PC-3 (cell line): ENCODE data around the gene ZNF236.

Experiments used
- EZH2 ChIP-seq: fragments of 300-600 bp; sonication (generic); IDR thresholded peaks from one replicate; pipeline ENCODE4 v1.6.1; 2017; ENCODE audit warnings: antibody characterized with exemption, mild to moderate bottlenecking, low read length; ENCODE audit not compliant: unreplicated experiment
- EZH2phosphoT487 ChIP-seq: fragments of 300-600 bp; sonication (generic); IDR thresholded peaks from 2 replicates; pipeline ENCODE4 v1.6.1; 2018; ENCODE audit warnings: mild to moderate bottlenecking, antibody characterized with exemption, low read length, borderline replicate concordance
- TF ChIP-seq, protein P1 (sequence below): fragments of 300-600 bp; sonication (generic); conservative IDR thresholded peaks from 2 replicates; pipeline ENCODE4 v1.5.1; 2017; ENCODE audit warnings: antibody characterized with exemption, low read depth, mild to moderate bottlenecking, low read length

GRCh38 chr18:76808561-76808960 lies 13.8 kb upstream of the ZNF236 start:
- TF ChIP-seq EZH2 (no peak), EZH2phosphoT487 (no peak)
- TF ChIP-seq, protein P1, sequence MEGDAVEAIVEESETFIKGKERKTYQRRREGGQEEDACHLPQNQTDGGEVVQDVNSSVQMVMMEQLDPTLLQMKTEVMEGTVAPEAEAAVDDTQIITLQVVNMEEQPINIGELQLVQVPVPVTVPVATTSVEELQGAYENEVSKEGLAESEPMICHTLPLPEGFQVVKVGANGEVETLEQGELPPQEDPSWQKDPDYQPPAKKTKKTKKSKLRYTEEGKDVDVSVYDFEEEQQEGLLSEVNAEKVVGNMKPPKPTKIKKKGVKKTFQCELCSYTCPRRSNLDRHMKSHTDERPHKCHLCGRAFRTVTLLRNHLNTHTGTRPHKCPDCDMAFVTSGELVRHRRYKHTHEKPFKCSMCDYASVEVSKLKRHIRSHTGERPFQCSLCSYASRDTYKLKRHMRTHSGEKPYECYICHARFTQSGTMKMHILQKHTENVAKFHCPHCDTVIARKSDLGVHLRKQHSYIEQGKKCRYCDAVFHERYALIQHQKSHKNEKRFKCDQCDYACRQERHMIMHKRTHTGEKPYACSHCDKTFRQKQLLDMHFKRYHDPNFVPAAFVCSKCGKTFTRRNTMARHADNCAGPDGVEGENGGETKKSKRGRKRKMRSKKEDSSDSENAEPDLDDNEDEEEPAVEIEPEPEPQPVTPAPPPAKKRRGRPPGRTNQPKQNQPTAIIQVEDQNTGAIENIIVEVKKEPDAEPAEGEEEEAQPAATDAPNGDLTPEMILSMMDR = no peak
